H1 (cell line): Measurements from ENCODE around the gene COX18.

ENCODE experiments used
- CTCF ChIP-seq, 3 experiments: IDR thresholded peaks; 1 replicate in 2 of 3; 2 replicates in 1 of 3; pipeline versions ENCODE4 v1.5.1 to v1.6.1; 2011; ENCODE audit warnings: low read length in 3 of 3, mild to moderate bottlenecking in 3 of 3, inconsistent platforms in 2 of 3, low read depth in 1 of 3, moderate library complexity in 1 of 3; ENCODE audit not compliant: insufficient read depth in 1 of 3; ENCODE audit errors: control extremely low read depth in 1 of 3
- EP300 ChIP-seq, 2 experiments: IDR thresholded peaks; 1 replicate in 1 of 2; 2 replicates in 1 of 2; pipeline ENCODE4 v1.6.1; 2011 to 2012; ENCODE audit warnings: low read depth in 2 of 2, low read length in 2 of 2, mild to moderate bottlenecking in 2 of 2, borderline replicate concordance in 1 of 2, inconsistent platforms in 1 of 2, moderate library complexity in 1 of 2
- POLR2A ChIP-seq, 2 experiments: IDR thresholded peaks; 1 replicate in 1 of 2; 2 replicates in 1 of 2; pipeline ENCODE4 v1.6.1; 2011; ENCODE audit warnings: low read depth in 2 of 2, low read length in 2 of 2, mild to moderate bottlenecking in 2 of 2; ENCODE audit errors: control extremely low read depth in 1 of 2
- POLR2AphosphoS5 ChIP-seq: IDR thresholded peaks from 2 replicates; pipeline ENCODE4 v1.6.1; 2011; ENCODE audit warnings: low read depth, low read length
- RBBP5 ChIP-seq: IDR thresholded peaks from 2 replicates; pipeline ENCODE4 v1.7.1; 2012; ENCODE audit warnings: low read depth, mild to moderate bottlenecking, inconsistent platforms, low read length, moderate library complexity, borderline replicate concordance
- SRF ChIP-seq: IDR thresholded peaks from 2 replicates; pipeline ENCODE4 v1.6.1; 2011; ENCODE audit warnings: mild to moderate bottlenecking, low read depth, low read length, moderate library complexity
- YY1 ChIP-seq: IDR thresholded peaks from 2 replicates; pipeline ENCODE4 v1.6.1; 2011; ENCODE audit warnings: low read depth, mild to moderate bottlenecking, low read length
- TF ChIP-seq, protein P1 (sequence below): IDR thresholded peaks from 2 replicates; pipeline ENCODE4 v1.6.1; 2012; ENCODE audit warnings: low read length, inconsistent platforms

GRCh38 chr4:73034896-73035295 lies 34.6 kb downstream of the COX18 start:
- TF ChIP-seq CTCF (IDR thresholded peaks at IDR 0.05; ENCODE audit: control extremely low read depth in 1 of 3, insufficient read depth in 1 of 3, low read depth in 1 of 3, low read length in 3 of 3) (no peak), YY1 (no peak), EP300 (IDR thresholded peaks at IDR 0.05; ENCODE audit: borderline replicate concordance in 1 of 2, low read depth in 2 of 2, low read length in 2 of 2) (no peak), POLR2AphosphoS5 (no peak), SRF (no peak), POLR2A (IDR thresholded peaks at IDR 0.05; ENCODE audit: control extremely low read depth in 1 of 2, low read depth in 2 of 2, low read length in 2 of 2) (no peak), RBBP5 (no peak)
- TF ChIP-seq, protein P1, sequence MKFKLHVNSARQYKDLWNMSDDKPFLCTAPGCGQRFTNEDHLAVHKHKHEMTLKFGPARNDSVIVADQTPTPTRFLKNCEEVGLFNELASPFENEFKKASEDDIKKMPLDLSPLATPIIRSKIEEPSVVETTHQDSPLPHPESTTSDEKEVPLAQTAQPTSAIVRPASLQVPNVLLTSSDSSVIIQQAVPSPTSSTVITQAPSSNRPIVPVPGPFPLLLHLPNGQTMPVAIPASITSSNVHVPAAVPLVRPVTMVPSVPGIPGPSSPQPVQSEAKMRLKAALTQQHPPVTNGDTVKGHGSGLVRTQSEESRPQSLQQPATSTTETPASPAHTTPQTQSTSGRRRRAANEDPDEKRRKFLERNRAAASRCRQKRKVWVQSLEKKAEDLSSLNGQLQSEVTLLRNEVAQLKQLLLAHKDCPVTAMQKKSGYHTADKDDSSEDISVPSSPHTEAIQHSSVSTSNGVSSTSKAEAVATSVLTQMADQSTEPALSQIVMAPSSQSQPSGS, result no peak
